Measurements from ENCODE around the gene NPLOC4.

The NPLOC4 gene

DNA sequence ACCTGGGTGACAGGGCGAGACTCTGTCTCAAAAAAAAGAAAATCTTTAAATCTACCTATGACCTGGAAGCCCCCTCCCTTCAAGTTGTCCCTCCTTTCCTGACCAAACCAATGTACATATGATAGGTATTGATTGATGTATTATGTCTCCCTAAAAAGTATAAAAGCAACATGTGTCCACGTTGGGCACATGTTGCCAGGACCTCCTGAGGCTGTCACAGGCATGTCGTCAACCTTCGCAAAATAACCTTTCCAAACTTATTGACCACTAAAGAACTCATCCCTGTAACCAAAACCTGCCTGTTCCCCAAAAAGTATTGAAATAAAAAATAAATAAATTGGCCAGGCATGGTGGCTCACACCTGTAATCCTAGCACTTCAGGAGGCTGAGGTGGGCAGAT, 25.1 kb upstream of the NPLOC4 start:
- no peak for TF ChIP-seq ZFX (IDR thresholded peaks at IDR 0.05; ENCODE audit: borderline replicate concordance)
- TF ChIP-seq, protein P1, sequence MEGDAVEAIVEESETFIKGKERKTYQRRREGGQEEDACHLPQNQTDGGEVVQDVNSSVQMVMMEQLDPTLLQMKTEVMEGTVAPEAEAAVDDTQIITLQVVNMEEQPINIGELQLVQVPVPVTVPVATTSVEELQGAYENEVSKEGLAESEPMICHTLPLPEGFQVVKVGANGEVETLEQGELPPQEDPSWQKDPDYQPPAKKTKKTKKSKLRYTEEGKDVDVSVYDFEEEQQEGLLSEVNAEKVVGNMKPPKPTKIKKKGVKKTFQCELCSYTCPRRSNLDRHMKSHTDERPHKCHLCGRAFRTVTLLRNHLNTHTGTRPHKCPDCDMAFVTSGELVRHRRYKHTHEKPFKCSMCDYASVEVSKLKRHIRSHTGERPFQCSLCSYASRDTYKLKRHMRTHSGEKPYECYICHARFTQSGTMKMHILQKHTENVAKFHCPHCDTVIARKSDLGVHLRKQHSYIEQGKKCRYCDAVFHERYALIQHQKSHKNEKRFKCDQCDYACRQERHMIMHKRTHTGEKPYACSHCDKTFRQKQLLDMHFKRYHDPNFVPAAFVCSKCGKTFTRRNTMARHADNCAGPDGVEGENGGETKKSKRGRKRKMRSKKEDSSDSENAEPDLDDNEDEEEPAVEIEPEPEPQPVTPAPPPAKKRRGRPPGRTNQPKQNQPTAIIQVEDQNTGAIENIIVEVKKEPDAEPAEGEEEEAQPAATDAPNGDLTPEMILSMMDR (IDR thresholded peaks at IDR 0.05): no peak

DNA sequence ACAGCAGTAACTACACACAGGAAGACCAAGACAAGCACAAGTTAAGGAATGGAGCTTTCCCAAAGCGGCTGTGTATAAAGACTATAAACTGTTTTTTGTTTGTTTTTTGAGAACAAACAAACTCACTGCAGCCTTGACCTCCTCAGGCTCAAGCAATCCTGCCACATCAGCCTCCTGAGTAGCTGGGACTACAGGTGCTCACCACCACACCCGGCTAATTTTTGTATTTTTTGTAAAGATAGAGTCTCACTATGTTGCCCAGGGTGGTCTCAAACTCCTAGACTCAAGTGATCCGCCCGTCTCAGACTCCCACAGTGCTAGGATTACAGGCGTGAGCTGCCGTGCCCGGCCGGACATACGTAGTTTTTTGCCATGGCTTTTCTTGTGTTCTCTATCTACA, 23.5 kb upstream of the NPLOC4 start:
- TF ChIP-seq, protein P1 (IDR thresholded peaks at IDR 0.05): no peak
- no peak for TF ChIP-seq ZFX (IDR thresholded peaks at IDR 0.05; ENCODE audit: borderline replicate concordance)
- peak overlapping the region; percentile 52 for H3K27ac ChIP-seq

More for the DNA sequence above, 25.1 kb upstream of the NPLOC4 start:
- no peak overlapping the region for H3K27ac ChIP-seq

DNA sequence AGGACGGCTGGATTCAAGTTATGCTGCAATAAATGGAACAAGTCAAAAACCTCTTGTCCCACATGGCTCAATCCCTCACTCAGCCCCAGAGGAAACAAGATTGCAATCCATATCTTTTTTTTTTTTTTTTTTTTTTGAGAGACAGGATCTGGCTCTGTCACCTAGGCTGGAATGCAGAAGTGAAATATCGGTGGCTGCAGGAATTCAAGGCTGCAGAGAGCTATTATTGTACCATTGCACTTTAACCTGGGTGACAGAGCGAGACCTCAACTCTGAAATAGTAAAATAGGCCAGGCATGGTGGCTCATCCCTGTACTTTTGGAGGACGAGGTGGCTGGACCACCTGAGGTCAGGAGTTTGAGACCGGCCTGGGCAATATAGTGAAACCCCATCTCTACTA, 22.1 kb upstream of the NPLOC4 start:
- H3K27ac ChIP-seq: peak overlapping the region; percentile 52
- no peak for TF ChIP-seq ZFX (IDR thresholded peaks at IDR 0.05; ENCODE audit: borderline replicate concordance)
- TF ChIP-seq, protein P1 (IDR thresholded peaks at IDR 0.05): no peak

DNA sequence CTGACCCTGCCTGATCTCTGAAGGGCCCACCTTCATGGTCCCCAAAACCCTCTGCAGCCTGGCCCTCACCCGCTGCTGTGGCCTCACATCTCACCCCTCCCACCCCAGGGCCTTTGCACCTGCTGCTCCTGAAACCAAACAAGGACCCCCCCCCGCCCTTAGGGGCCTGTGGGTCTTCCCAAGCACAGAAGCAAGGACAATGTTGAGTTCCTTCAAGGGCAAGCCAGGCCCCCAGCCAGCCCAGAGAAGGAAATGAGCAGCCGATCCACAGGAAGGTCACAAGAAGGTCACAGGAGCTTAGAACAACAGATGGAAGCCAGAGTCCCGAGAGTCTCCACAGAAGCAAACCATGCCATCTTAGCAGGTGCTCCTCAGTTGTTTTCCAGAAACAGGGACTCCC, 19.9 kb upstream of the NPLOC4 start:
- no peak overlapping the region for H3K27ac ChIP-seq
- TF ChIP-seq, protein P1 (IDR thresholded peaks at IDR 0.05): no peak
- TF ChIP-seq ZFX (IDR thresholded peaks at IDR 0.05; ENCODE audit: borderline replicate concordance): no peak

DNA sequence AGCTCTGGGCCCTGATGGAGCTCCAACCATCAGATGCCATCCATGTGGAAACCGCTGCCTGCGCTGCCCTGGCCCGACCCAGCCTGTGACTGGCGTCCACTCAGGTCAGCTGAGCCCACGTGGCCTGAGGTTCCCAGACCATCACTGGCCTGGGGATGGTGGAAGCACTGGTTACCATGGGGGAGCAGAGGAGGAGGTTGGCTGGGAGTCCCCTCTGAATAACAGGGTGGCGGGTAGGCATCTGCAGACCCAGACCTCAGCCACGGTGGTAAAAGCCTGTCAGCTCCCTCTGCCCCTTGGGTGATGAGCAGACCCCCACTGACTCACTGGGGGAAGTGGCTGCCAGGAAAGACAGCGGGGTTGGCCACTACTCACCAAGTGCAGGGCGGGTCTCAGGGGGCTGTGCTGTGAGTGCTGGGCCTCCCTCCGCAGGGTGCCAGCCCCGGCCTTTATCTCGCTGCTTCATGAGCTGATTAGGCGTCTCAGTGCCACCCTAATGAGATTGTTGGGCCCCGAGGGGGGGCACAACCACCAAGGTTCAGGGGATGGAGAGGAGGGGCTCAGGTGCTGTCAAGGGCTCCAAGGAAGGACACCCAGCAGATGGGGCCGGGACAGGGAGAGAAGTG, 19.3 kb upstream of the NPLOC4 start, which contains the start of gene PDE6G:
TSS of gene PDE6G (minus strand) at position 425 of the 626 bp plus-strand sequence. CDS start 3,237 bp downstream, outside the sequence.
- H3K27ac ChIP-seq: no peak within 1 kb of the TSS
- TF ChIP-seq, protein P1 (IDR thresholded peaks at IDR 0.05): no peak
- no peak for TF ChIP-seq ZFX (IDR thresholded peaks at IDR 0.05; ENCODE audit: borderline replicate concordance)

DNA sequence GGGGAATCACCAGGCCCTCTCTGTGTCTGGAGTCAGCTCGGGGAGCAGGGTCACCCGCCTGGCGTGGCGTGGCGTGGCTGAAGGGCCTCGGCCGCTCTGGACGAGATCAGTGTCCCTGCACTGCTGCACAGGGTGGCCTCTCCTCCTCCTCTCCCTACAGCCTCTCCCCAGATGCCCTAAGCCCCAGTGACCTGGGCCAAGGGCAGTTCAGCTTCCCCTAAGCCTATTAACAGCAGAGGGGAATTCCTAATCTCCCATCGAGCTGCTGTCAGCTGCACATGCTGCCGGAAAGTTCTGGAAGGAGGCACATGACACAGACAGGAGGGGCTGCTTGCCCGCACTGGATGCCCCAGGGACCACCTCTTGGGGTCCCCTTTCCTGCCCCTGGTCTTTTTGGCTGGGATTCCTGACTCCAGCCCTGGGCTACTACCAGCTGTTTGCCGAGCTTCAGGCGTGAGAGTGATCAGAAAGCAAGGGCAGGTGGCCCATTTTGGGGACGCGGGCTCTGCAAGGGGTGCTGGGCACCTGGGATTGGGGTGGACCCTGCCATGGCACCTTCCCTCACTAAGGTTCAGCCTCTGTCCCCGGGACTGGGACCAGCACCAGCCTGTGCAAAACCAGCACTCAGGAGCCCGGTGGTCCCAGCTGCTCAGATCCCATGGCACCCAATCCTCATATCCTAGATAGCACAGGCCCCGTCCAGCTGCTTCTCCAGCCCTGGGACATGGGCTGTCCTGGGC, 18.6 kb upstream of the NPLOC4 start:
- no peak overlapping the region for H3K27ac ChIP-seq
- TF ChIP-seq, protein P1 (IDR thresholded peaks at IDR 0.05): no peak
- no peak for TF ChIP-seq ZFX (IDR thresholded peaks at IDR 0.05; ENCODE audit: borderline replicate concordance)

Measured in 22Rv1 (cell line).